Myocyte (in vitro differentiated cells): ENCODE results near the gene MYO15B. TPM values are rescaled to one million over a fixed set of nuclear protein-coding genes. Genes with fewer than 3 reads are reported as not detected.

Experiments used
- DNase-seq: peaks from one replicate; pipeline ENCODE4 v3.0.0-alpha.2; 2012; ENCODE audit warnings: low read depth
- total RNA-seq: library from RNA; depleted of rRNA; stranded (reverse); fragments of >200 nt; gene quantifications from 2 replicates; pipeline ENCODE4 v1.2.3, GENCODE V29; 2014

The MYO15B gene
- total RNA-seq, 1 donor from 2014 or later, result 0.11 TPM

GRCh38 chr17:75601057-75601987 lies 13.7 kb downstream of the MYO15B start:
- peak; percentile 50 for DNase-seq

GRCh38 chr17:75602644-75603043 lies 15.0 kb downstream of the MYO15B start:
- peak; percentile 27 for DNase-seq

GRCh38 chr17:75603123-75603522 lies 15.5 kb downstream of the MYO15B start:
- DNase-seq, result peak; percentile 71

- peak; percentile 30 for DNase-seq
Measured at GRCh38 chr17:75604034-75604695, 16.6 kb downstream of the MYO15B start.

- no peak for DNase-seq
Measured at GRCh38 chr17:75605790-75606189, 18.2 kb downstream of the MYO15B start.

- no peak for DNase-seq
Measured at GRCh38 chr17:75607086-75607485, 19.5 kb downstream of the MYO15B start.

- DNase-seq, result peak; percentile 44
Measured at GRCh38 chr17:75610103-75610984, 22.7 kb downstream of the MYO15B start.

GRCh38 chr17:75611851-75612429 lies 24.3 kb downstream of the MYO15B start:
- DNase-seq, result no peak

- DNase-seq, result no peak
Measured at GRCh38 chr17:75612906-75613626, 25.5 kb downstream of the MYO15B start.

- no peak for DNase-seq
Measured at GRCh38 chr17:75614006-75614405, 26.4 kb downstream of the MYO15B start.

GRCh38 chr17:75614556-75615270 lies 27.1 kb downstream of the MYO15B start:
- DNase-seq, result no peak

GRCh38 chr17:75615301-75615700 lies 27.7 kb downstream of the MYO15B start:
- no peak for DNase-seq

GRCh38 chr17:75616521-75617122 lies 29.0 kb downstream of the MYO15B start:
- DNase-seq, result no peak

- no peak for DNase-seq
Measured at GRCh38 chr17:75617218-75617617, 29.6 kb downstream of the MYO15B start.

- DNase-seq, result no peak
Measured at GRCh38 chr17:75617675-75618074, 30.1 kb downstream of the MYO15B start.

- peak; percentile 34 for DNase-seq
Measured at GRCh38 chr17:75619506-75620431, 32.2 kb downstream of the MYO15B start.

- DNase-seq, result no peak
Measured at GRCh38 chr17:75621489-75621888, 33.9 kb downstream of the MYO15B start.

- DNase-seq, result no peak
Measured at GRCh38 chr17:75622076-75622475, 34.5 kb downstream of the MYO15B start.
